SK-N-SH treated with all-trans-retinoic acid at 6 μM for 48 hours (cell line): ENCODE results near the gene TAX1BP3.
A peak's percentile ranks its signal among the peaks of the same experiment; 100 is the strongest.

ENCODE experiments used
- ATAC-seq: fragments of 200-7000 bp; cut with Tn5 transposase; 3 replicates; pipeline ENCODE4 v1.9.1; 2020; ENCODE audit warnings: mild to moderate bottlenecking, moderate library complexity
- ARNTL ChIP-seq: fragments of 450-650 bp; formaldehyde crosslinking; IDR thresholded peaks from 2 replicates; pipeline ENCODE4 v1.5.0; 2020; ENCODE audit warnings: low read depth, mild to moderate bottlenecking, moderate library complexity, borderline replicate concordance
- CSDC2 ChIP-seq: fragments of 250-450 bp; sonication (Bioruptor Pico); IDR thresholded peaks from 2 replicates; pipeline ENCODE4 v1.5.0; 2020; ENCODE audit warnings: mild to moderate bottlenecking, moderate library complexity
- ESRRG ChIP-seq: fragments of 250-450 bp; sonication (Bioruptor Pico); IDR thresholded peaks from 2 replicates; pipeline ENCODE4 v1.6.1; 2021; ENCODE audit warnings: mild to moderate bottlenecking
- ISL1 ChIP-seq: fragments of 250-450 bp; sonication (Bioruptor Pico); IDR thresholded peaks from 2 replicates; pipeline ENCODE4 v2.1.2; 2022; ENCODE audit warnings: mild to moderate bottlenecking, moderate library complexity
- OSR1 ChIP-seq: fragments of 250-450 bp; sonication (Bioruptor Pico); IDR thresholded peaks from 2 replicates; pipeline ENCODE4 v1.8.0; 2022; ENCODE audit warnings: moderate library complexity, mild to moderate bottlenecking, inconsistent platforms
- PPARA ChIP-seq: fragments of 250-450 bp; sonication (Bioruptor Pico); IDR thresholded peaks from 2 replicates; pipeline ENCODE4 v1.5.0; 2020; ENCODE audit warnings: mild to moderate bottlenecking, borderline replicate concordance
- RARB ChIP-seq: fragments of 250-450 bp; sonication (Bioruptor Pico); IDR thresholded peaks from 2 replicates; pipeline ENCODE4 v1.8.0; 2021; ENCODE audit warnings: mild to moderate bottlenecking, moderate library complexity
- SNAI2 ChIP-seq: fragments of 250-450 bp; sonication (Bioruptor Pico); IDR thresholded peaks from 2 replicates; pipeline ENCODE4 v1.5.0; 2020; ENCODE audit warnings: mild to moderate bottlenecking, moderate library complexity
- TCF4 ChIP-seq: fragments of 250-450 bp; sonication (Bioruptor Pico); IDR thresholded peaks from 2 replicates; pipeline ENCODE4 v1.8.0; 2021; ENCODE audit warnings: mild to moderate bottlenecking, moderate library complexity, borderline replicate concordance
- TOX ChIP-seq: fragments of 250-450 bp; sonication (Bioruptor Pico); IDR thresholded peaks from 2 replicates; pipeline ENCODE4 v1.8.0; 2021; ENCODE audit warnings: mild to moderate bottlenecking, moderate library complexity, borderline replicate concordance
- ZC3H10 ChIP-seq: fragments of 250-450 bp; sonication (Bioruptor Pico); IDR thresholded peaks from 2 replicates; pipeline ENCODE4 v1.5.1; 2021; ENCODE audit warnings: mild to moderate bottlenecking, moderate library complexity
- ZFP3 ChIP-seq: fragments of 250-450 bp; sonication (Bioruptor Pico); IDR thresholded peaks from 2 replicates; pipeline ENCODE4 v1.5.0; 2020; ENCODE audit warnings: mild to moderate bottlenecking, moderate library complexity
- ZFP30 ChIP-seq: fragments of 450-650 bp; formaldehyde crosslinking; IDR thresholded peaks from 2 replicates; pipeline ENCODE4 v1.5.0; 2022; ENCODE audit warnings: mild to moderate bottlenecking, moderate library complexity
- ZNF565 ChIP-seq: fragments of 450-650 bp; formaldehyde crosslinking; conservative IDR thresholded peaks from 2 replicates; pipeline ENCODE4 v1.5.0; 2020; ENCODE audit warnings: low read depth, mild to moderate bottlenecking, moderate library complexity
- ZNF70 ChIP-seq: fragments of 450-650 bp; formaldehyde crosslinking; IDR thresholded peaks from 2 replicates; pipeline ENCODE4 v1.5.0; 2020; ENCODE audit warnings: mild to moderate bottlenecking, moderate library complexity
- ZNF8 ChIP-seq: fragments of 450-650 bp; formaldehyde crosslinking; IDR thresholded peaks from 2 replicates; pipeline ENCODE4 v1.5.0; 2020; ENCODE audit warnings: mild to moderate bottlenecking, moderate library complexity
- TF ChIP-seq, protein P1 (sequence below): fragments of 250-450 bp; sonication (Bioruptor Pico); IDR thresholded peaks from 2 replicates; pipeline ENCODE4 v1.5.1; 2020; ENCODE audit warnings: low read depth, mild to moderate bottlenecking, moderate library complexity
- TF ChIP-seq, protein P2 (sequence below): fragments of 250-450 bp; sonication (Bioruptor Pico); IDR thresholded peaks from 2 replicates; pipeline ENCODE4 v1.8.0; 2021; ENCODE audit warnings: low read depth, mild to moderate bottlenecking, moderate library complexity, borderline replicate concordance
- TF ChIP-seq, protein P3 (sequence below): fragments of 250-450 bp; sonication (Bioruptor Pico); IDR thresholded peaks from 2 replicates; pipeline ENCODE4 v1.5.1; 2021; ENCODE audit warnings: mild to moderate bottlenecking, moderate library complexity
- TF ChIP-seq, protein P4 (sequence below): fragments of 250-450 bp; sonication (Bioruptor Pico); IDR thresholded peaks from 2 replicates; pipeline ENCODE4 v1.5.0; 2020; ENCODE audit warnings: mild to moderate bottlenecking, moderate library complexity
- TF ChIP-seq, protein P5 (sequence below): fragments of 250-450 bp; sonication (Bioruptor Pico); IDR thresholded peaks from 2 replicates; pipeline ENCODE4 v1.8.0; 2020; ENCODE audit warnings: mild to moderate bottlenecking, moderate library complexity, borderline replicate concordance

Gene TAX1BP3

DNA sequence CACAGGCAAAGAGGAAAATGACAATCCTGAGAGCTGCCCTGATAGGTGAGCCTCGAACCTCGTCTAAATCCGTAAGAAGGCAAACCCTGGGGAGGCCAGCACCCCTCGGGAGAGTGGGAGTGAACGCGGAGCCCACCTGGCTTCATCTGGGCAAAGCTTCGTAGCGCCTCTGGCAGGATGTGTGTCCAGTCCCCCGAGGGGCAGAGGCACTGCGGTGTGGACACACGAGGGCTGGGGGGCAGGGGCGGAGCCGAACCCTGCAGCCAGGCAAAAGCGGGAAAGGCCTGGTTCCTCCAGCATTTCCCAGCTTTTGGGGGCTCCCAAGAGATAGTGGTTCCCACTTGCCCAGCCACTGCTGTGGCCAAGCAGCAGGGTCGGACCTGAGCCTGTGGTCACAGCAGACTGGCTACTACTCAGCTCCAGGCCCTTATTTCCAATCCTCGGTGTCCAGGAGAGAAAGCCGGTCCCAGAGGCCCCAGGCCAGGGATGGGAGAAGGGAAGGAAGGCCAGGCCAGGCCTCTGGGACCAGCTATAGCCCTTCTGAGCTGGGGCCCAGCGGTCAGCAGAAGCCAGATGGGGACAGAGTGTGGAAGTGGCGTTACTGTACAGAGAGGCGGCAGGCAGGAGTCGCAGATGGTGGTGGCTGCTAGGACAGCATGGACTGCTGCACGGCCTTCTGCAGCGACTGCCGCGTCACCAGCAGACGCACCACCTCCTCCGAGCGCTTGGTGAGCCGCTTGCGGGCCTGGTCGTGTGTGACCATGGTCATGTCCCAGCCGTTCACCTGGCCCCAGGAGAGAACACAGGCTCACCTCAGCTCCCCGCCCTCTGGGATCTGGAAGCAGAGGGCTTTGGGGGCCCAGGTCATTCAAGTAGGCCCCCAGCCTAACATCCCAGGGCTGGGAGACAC, 5.0 kb downstream of the TAX1BP3 start:
- no peak for ATAC-seq
- TF ChIP-seq CSDC2 (no peak), ESRRG (no peak), OSR1 (CRISPR knock-in tag) (no peak), ZNF70 (CRISPR knock-in tag) (no peak), ARNTL (CRISPR knock-in tag) (no peak)
- TF ChIP-seq, protein P1, sequence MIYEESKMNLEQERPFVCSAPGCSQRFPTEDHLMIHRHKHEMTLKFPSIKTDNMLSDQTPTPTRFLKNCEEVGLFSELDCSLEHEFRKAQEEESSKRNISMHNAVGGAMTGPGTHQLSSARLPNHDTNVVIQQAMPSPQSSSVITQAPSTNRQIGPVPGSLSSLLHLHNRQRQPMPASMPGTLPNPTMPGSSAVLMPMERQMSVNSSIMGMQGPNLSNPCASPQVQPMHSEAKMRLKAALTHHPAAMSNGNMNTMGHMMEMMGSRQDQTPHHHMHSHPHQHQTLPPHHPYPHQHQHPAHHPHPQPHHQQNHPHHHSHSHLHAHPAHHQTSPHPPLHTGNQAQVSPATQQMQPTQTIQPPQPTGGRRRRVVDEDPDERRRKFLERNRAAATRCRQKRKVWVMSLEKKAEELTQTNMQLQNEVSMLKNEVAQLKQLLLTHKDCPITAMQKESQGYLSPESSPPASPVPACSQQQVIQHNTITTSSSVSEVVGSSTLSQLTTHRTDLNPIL, result no peak

DNA sequence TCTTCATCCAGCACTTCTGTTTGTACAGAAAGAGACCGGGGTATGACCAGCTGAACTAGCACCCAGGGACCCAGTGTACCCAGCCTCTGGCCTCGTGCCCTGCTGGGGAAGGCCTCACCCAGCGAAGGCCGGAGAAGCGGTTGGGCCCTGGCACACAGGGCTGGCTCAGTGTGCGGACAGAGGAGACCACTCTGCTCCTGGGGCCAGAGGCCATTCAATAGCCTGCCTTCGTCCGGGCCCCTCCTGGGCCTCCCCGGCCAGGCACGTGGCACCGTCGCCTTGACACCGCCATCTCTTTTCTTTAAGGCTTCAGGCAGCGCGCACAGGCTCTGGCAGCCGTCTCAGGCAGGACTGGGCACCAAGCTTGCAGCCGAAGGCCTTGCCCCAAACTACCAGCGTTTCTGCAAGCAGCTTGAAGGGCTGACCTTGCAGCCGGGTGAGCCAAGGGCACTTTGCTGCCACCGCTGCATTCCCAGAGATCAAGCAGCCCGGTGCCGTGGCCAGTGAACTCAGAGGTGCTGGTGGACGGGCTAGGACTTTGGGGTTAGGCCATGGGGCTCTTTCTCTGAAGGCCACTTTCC, 8.0 kb downstream of the TAX1BP3 start:
- no peak for TF ChIP-seq ZC3H10 (CRISPR knock-in tag)
- no peak for TF ChIP-seq ZNF70 (CRISPR knock-in tag)
- TF ChIP-seq, protein P1, result no peak
- TF ChIP-seq CSDC2, result no peak
- no peak for TF ChIP-seq ARNTL (CRISPR knock-in tag)
- no peak for TF ChIP-seq ZFP30 (CRISPR knock-in tag)
- TF ChIP-seq, protein P2, sequence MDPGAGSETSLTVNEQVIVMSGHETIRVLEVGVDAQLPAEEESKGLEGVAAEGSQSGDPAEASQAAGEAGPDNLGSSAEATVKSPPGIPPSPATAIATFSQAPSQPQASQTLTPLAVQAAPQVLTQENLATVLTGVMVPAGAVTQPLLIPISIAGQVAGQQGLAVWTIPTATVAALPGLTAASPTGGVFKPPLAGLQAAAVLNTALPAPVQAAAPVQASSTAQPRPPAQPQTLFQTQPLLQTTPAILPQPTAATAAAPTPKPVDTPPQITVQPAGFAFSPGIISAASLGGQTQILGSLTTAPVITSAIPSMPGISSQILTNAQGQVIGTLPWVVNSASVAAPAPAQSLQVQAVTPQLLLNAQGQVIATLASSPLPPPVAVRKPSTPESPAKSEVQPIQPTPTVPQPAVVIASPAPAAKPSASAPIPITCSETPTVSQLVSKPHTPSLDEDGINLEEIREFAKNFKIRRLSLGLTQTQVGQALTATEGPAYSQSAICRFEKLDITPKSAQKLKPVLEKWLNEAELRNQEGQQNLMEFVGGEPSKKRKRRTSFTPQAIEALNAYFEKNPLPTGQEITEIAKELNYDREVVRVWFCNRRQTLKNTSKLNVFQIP, result no peak
- no peak for TF ChIP-seq ZNF565 (CRISPR knock-in tag)
- TF ChIP-seq, protein P3, sequence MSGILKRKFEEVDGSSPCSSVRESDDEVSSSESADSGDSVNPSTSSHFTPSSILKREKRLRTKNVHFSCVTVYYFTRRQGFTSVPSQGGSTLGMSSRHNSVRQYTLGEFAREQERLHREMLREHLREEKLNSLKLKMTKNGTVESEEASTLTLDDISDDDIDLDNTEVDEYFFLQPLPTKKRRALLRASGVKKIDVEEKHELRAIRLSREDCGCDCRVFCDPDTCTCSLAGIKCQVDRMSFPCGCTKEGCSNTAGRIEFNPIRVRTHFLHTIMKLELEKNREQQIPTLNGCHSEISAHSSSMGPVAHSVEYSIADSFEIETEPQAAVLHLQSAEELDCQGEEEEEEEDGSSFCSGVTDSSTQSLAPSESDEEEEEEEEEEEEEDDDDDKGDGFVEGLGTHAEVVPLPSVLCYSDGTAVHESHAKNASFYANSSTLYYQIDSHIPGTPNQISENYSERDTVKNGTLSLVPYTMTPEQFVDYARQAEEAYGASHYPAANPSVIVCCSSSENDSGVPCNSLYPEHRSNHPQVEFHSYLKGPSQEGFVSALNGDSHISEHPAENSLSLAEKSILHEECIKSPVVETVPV (CRISPR knock-in tag), result no peak
- TF ChIP-seq SNAI2, result no peak
- no peak for TF ChIP-seq ZFP3
- no peak for TF ChIP-seq ISL1
- peak; percentile 15 for ATAC-seq

DNA sequence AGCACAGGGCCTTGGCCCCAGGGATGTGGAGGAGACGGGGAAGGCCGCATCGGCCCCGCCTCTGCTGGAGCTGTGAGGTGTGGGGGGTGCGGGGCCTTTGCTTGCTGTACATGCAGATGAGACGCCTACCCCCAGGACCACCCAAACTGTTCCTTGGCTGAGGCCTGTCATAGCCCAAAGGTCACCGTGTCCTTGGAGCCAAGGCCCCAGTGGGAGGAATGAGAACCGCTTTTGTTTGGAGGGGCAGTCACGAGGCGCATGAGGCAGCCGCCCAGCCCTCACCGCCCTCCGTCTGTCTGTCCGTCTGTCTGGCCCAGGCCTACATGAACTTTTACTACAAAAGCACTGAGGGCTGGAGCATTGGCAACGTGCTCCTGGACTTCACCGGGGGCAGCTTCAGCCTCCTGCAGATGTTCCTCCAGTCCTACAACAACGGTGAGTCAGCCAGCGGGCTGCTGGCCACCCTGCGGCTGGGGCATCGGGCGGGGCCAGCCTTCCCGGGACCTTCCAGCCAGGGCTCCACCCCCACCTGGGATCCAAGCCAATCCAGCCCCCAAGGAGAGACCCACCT, 8.8 kb downstream of the TAX1BP3 start:
- peak; percentile 78 for ATAC-seq
- TF ChIP-seq ZFP3 (no peak), RARB (CRISPR knock-in tag) (no peak), ESRRG (no peak), ZC3H10 (CRISPR knock-in tag) (no peak), PPARA (CRISPR knock-in tag) (no peak), ARNTL (CRISPR knock-in tag) (no peak), SNAI2 (no peak), ZNF565 (CRISPR knock-in tag) (no peak), ISL1 (no peak), CSDC2 (no peak), ZNF70 (CRISPR knock-in tag) (no peak), TCF4 (CRISPR knock-in tag) (no peak), TOX (CRISPR knock-in tag) (no peak), ZNF8 (CRISPR knock-in tag) (no peak)
- TF ChIP-seq, protein P4, sequence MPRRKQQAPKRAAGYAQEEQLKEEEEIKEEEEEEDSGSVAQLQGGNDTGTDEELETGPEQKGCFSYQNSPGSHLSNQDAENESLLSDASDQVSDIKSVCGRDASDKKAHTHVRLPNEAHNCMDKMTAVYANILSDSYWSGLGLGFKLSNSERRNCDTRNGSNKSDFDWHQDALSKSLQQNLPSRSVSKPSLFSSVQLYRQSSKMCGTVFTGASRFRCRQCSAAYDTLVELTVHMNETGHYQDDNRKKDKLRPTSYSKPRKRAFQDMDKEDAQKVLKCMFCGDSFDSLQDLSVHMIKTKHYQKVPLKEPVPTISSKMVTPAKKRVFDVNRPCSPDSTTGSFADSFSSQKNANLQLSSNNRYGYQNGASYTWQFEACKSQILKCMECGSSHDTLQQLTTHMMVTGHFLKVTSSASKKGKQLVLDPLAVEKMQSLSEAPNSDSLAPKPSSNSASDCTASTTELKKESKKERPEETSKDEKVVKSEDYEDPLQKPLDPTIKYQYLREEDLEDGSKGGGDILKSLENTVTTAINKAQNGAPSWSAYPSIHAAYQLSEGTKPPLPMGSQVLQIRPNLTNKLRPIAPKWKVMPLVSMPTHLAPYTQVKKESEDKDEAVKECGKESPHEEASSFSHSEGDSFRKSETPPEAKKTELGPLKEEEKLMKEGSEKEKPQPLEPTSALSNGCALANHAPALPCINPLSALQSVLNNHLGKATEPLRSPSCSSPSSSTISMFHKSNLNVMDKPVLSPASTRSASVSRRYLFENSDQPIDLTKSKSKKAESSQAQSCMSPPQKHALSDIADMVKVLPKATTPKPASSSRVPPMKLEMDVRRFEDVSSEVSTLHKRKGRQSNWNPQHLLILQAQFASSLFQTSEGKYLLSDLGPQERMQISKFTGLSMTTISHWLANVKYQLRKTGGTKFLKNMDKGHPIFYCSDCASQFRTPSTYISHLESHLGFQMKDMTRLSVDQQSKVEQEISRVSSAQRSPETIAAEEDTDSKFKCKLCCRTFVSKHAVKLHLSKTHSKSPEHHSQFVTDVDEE (CRISPR knock-in tag), result no peak
- TF ChIP-seq, protein P5, sequence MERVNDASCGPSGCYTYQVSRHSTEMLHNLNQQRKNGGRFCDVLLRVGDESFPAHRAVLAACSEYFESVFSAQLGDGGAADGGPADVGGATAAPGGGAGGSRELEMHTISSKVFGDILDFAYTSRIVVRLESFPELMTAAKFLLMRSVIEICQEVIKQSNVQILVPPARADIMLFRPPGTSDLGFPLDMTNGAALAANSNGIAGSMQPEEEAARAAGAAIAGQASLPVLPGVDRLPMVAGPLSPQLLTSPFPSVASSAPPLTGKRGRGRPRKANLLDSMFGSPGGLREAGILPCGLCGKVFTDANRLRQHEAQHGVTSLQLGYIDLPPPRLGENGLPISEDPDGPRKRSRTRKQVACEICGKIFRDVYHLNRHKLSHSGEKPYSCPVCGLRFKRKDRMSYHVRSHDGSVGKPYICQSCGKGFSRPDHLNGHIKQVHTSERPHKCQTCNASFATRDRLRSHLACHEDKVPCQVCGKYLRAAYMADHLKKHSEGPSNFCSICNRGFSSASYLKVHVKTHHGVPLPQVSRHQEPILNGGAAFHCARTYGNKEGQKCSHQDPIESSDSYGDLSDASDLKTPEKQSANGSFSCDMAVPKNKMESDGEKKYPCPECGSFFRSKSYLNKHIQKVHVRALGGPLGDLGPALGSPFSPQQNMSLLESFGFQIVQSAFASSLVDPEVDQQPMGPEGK, result no peak
- TF ChIP-seq, protein P3 (CRISPR knock-in tag), result no peak
- TF ChIP-seq, protein P2, result no peak
- TF ChIP-seq, all 23 proteins: peak for 0
